DMS153 (cell line): Measurements from ENCODE around the gene REPIN1.
A peak's percentile ranks its signal among the peaks of the same experiment; 100 is the strongest.

Experiments used
- DNase-seq: peaks from one replicate; lab custom pipeline; 2025; lab: John Stamatoyannopoulos, UW

The REPIN1 gene

DNA sequence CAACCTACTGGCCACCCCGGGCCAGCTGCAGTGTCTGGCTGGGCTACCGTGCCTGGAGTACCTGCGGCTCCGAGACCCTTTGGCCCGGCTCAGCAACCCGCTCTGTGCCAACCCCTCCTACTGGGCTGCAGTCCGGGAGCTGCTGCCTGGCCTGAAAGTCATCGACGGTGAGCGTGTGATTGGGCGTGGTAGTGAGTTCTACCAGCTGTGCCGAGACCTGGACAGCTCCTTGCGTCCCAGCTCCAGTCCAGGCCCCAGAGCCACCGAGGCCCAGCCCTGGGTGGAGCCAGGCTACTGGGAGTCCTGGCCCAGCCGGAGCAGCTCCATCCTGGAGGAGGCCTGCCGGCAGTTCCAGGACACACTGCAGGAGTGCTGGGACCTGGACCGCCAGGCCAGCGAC, 31.4 kb upstream of the REPIN1 start:
- DNase-seq = no peak

DNA sequence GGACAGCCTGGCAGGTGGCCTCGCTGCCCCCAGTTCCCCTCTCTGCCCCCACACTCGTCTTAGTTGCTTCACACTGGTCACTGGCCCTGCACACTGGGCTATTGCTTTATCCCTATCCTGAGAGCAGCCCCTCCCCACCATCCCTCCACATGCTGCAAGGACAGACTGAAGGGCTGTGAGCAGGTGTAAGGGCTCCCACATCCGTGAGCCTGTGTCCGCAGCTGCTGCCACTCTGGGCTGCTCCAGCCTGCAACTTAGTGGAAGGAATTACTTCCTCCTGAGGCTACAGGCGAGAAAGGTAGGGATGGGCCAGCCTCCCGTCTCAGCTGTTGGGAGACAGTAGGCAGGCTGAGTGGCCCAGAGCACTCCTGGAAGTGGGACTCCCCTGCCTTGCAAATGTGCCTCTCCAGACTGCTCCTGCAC, 31.0 kb upstream of the REPIN1 start:
- DNase-seq = no peak

DNA sequence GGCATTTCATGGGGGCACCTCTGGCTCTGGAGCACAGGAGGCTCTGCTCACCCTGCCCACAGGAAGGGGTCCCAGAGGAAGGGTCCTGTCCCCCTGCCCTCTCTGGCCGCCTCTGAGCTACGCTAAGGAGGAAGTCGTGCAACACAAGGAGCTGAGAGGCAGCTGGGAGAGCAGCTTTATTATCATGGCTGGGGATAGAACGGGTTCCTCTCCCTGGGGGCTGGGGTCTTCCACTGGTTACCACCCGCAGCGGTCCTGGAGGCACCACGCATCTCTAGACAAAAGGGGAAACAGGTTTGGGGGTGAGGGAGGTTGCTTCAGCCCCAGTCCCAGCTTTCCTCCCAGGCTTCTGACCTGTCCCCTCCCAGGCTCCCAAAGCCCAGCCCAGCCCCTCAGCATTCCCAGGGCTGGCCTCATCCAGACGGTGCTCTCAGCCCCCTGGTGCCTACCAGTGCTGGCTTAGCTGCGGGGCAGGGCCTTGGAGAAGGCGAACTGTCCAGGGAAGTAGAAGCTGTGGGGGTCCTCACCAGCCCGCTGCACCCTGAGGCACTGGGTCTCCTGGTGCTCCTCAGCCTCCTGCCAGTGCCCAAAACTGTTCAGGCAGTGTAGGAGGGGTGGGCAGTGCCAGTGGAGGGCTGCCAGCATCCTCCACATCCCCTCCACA, 30.3 kb upstream of the REPIN1 start:
- no peak for DNase-seq

DNA sequence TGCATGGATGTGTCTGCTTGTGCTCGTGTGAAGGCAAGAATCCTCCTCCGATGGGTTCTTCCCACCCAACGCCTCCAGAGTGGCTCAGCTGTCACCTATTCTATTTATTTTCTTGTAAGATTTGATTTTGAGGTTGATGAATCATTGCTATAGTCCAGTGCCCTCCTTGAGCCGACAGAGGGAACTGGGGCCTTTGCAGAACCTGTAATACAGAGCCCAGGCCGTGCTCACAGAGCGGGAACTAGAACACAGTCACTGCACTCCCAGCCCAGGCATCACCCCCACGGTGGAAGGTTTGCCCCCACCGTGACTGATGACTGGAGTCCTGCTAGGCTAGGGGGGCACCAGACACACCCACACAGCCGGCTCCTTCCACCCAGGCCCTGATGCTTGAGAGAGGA, 29.2 kb upstream of the REPIN1 start:
- no peak for DNase-seq

DNA sequence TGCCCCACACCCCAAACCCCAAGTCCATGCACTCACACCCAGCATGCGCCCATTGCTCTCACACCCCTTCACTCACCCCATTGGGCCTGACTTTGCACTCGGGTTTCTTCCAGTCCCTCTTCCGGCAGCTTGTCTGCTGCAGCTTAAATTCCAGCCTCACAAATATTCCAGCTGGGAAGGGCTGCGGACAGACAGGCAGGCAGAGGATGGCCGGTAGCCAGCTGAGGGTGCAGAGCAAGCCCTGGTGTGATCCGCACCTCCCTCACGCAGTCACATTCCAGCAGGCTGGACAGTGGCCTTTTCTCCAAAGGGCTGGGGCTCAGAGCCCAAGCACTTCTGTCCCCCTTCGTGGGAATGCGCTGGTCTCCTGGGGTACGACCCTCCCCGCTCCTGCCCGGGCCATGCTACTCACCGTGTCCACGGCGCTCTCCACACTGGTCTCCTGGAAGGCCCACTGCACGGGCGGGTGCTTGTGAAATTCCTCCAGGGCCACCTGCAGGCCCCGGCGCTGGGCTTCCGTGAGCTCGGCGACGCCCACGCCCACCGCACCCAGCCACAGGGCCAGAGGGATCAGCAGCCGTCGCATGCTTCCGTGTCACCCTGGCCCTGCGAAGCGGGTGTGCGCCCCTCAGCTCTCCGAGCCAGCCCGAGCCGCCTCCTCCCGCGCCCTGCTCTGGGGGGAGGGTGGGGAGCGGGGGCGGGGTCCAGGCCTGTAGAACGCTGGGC, 28.4 kb upstream of the REPIN1 start:
- no peak for DNase-seq

DNA sequence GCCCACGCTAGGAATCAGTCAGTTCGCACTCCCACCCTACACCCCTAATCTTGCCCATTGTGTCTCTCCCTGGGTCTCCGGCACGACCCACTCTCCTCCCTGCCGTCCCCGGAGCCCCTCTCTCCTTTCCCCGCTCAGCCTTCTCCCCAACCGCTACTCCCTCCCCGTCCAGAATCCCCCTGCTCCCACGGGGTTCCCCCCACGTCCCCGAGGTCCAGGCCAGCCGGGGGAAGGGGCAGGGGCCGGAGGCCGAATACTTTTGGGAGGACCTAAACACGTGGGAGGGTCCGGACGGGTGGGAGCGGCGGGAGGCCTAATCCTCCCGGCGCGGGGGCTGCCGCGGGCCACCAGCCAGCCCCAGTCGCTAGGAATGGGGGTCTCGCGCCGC, 27.8 kb upstream of the REPIN1 start:
- DNase-seq = no peak

DNA sequence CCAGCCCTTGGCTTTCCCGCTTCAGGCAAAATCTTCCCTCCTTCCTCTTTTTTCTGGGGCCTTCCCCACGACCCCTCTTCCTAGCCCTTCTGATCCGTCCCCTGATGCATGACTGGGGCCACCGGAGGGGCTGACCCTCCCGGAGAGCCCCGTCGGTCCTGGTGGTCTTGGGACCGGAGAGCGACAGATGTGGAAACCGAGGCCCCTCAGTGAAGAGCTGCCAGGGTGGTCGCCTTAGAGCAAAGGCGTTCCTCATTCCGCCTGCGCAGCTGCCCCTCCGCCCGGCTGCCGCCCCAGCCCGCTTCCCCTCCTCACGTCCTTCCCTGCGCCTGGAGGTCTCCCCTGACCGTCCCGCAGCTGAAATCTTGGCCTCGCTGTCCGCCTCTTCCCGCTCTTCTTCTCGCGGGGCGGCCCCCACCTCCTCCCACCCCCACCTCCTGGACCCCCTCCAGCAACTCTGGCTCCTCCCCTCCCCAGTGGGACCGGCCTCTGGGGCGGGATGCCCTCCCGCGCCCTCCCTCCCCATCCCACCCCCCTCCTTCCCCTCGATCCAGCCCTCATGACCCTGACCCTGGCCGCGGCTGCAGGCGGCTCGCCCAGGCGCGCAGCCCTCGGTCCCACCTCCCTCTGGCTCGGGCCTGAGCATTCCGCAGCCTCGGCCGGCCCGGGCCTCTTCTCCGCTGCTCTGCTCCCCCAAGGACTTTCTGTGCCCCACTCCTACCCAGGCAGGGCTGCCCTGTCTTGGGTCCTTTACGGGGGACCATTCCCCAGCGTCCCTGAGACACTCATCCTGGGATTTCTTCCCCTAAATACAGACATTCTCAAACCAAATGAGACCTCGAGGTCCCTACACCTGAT, 27.1 kb upstream of the REPIN1 start, which contains the start of gene RARRES2:
Gene RARRES2, minus strand, starts transcription at position 367 of the 858 bp plus-strand sequence. CDS start 1,020 bp downstream, outside the sequence.
- no peak for DNase-seq

DNA sequence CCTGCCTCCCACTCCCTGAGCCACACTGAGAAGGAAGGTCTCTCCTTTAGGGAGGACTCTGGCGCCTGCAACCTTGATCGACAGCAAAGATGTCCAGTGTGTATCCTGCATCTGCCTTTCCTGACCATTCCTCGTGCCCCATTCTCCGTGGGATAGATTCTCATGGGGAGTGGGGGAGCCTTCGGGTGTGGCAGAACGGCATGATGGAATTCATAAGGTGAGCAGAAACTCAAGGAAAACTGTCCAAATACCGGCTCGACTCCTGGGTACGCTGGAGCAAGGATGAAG, 26.6 kb upstream of the REPIN1 start:
- DNase-seq = no peak

DNA sequence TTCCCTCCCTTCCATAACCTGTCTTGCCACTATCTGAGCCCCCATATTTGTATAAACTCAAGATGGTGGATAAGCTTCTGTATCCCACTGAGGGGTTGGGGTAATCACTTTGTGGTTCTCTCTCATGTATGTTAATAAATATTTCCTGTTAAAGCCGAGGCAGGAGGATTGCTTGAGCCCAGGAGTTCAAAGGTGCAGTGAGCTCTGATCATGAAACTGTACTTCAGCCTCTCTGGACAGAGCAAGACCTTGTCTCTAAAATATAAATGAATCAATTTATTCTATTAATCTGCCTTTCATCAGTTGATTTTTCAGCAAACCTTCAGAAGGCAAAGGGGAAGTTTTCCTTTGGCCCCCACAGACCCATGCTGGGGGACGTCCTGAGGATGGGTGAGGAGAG, 25.4 kb upstream of the REPIN1 start:
- no peak for DNase-seq

DNA sequence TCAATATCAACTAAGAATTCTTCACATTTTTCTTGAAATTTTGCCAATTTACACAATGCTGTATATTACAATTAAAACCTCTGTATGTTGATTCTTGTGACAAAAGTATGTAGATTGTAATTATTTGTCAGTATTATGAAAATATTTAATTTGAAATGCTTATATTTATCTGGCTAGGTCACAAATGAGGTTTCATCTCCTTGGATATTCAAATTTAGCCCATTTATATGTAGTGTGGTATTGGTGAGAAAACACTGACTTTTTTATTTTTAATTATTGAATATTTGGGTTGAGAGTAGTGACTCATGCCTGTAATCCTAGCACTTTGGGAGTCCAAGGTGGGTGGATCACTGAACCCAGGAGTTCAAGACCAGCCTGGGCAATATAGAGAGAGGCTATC, 24.3 kb upstream of the REPIN1 start:
- DNase-seq = no peak

DNA sequence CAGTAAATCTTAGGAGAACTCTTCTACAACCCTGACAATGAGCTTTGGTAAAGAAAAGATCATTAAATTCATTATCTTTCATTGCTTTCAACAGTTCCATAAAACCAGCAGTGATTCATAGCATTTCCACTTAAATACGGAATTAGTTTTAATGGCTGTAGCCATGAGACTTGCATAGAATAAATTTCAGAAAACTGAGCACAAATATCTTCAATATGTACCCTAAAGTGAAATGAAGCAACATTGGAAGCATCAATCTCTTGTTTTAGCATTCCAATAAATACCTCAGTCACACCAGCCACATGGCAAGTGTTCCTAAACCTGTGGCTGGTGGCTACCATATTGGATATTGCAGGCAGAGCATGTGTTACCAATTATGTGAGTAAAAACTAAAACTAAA, 23.6 kb upstream of the REPIN1 start:
- DNase-seq = no peak

DNA sequence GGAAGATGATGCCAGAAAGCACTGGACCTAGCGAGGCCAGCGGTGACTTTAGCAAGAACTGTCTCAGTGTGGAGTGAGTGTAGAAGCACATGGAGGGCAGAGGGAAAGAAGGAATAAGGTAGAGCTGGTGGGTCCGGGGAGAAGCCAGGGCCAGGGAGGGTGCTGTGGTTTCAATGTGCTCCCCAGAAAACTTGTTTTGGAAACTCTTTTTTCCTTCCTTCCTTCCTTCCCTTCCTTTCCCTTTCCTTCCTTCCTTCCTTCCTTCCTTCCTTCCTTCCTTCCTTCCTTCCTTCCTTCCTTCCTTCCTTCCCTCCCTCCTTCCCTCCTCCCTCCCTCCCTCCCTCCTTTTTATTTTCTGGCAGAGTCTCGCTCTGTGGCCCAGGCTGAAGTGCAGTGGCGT, 21.7 kb upstream of the REPIN1 start:
- no peak for DNase-seq

DNA sequence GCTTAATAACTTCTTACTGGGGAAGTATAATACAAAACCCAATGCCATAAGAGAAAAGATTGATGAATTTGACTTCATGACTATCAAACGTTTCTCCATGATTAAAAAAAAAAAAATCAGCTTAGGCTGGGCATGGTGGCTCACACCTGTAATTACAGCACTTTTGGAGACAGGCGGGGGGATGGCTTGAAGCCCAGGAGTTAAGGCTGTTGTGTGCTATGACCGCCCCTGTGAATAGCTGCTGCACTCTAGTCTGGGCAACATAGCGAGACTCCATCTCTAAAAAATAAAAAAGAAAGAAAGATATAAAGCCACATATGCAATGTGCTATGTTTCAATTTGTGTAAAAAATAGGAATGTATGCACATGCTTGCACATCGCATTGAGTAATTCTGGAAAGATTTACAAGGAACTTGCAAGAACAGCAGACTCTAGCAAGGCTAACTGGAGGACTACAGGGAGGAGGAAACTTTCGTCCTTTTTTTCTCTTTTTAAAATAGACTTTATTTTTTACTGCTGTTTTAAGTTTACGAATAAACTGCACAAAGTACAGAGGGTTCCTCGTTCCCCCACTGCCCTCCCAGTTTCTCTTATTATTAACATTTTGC, 16.9 kb upstream of the REPIN1 start:
- no peak for DNase-seq

DNA sequence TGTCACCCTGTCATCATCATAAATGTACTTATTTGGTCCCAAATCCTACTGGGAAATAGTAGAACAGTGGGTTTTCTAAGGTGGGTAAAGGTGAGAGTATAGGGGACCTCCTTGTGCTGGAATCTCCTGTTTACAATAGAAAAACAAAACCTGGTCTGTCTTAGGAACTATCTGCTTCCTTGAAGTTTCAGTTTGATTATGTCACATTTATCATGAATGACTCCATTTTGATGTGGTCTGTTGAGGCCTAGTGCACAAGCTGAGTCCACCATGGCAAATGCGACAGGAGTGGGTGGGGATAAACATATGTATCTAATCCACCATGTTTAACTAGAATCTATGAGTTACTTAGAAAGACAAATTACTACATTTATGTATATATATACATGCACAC, 13.0 kb upstream of the REPIN1 start:
- DNase-seq = no peak

DNA sequence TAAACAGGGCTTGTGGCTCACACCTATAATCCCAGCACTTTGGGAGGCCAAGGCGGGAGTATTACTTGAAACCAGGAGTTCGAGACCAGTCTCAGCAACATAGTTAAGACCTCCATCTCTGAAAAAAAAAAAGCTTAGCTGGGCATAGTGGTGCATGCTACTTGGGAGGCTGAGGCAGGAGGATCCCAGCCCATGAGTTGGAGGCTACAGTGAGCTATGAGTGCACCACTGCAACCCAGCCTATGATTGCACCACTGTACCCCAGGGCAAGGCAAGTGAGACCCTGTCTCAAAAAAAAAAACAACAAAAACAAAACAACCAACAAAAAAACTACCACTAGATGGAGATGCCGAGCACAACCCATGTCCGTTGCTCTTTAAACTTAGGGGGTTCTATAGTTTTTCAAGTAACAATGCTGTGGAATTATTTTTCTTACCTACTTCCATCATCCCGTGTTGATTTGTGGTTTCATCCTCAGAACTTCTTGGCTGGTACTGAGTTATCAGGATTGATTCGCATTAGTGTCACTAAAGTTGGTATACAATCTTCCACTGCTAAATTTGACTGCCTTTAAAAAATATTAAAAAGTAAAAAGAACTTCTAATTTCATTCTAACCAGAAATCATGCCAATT, 12.2 kb upstream of the REPIN1 start:
- no peak for DNase-seq

DNA sequence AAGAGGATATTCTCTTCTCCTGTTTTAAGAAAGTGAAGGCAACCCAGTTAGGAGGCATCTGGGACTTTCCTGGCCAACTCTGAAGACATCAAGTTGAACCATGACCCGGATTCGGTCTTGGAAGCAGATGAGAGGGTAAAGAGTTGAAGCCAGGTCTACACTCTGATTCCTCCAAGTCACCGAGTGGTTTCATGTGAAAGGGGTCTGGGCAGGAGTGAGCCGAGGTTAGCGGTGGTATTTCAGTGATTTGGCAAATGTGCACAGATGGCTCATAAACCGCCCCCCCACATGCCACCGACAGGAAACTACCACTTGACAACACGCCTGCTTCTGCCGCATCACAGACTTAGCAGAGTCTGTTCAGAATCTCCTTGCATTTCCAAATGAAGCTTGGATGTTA, 11.4 kb upstream of the REPIN1 start:
- peak; percentile 43 for DNase-seq

DNA sequence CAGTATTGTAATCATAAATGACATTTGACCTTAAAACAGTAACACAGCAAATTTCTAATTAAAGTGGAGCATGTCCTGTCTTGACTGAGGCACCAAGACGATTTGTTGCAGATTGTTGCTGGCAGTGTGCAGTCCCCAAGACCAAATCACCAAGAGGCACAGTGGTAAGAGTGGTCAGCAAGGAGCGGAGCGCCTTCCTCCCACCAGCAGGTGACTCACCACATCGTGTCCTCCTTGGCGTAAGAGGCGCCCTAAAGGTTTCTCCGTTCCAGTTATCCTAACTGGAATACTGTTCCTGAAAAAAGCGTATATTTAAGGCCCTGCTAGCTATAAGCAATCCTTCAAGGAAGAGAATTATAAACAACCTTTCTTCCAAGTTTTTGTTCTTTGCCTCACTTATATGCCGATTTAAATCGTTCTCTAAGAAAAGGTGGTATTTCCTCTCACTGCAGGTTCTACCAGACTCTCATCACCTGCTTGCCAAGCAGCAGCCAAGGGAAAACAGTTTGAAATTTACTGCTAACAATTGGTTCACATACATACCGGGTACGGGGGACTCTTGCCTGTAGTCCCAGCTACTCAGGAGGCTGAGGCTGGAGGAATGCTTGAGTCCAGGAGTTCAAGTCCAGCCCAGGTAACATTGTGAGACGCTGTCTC, 10.7 kb upstream of the REPIN1 start:
- no peak for DNase-seq

DNA sequence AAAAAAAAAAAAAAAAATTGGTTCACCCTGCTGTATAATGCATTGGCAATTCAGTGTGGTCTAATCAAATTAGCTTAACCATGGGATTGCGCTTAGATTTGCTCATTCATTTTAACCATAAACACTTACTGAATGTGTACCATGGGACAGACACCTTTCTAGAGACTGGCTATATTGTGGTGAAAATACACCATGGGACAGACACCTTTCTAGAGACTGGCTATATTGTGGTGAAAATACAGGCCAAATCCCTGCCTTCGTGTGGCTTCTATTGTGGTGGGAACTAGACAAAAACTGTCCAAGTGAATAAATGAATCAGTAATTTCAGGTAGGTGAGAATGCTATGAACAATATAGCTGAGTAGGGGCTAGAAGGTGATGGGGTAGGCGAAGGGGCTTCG, 10.2 kb upstream of the REPIN1 start:
- DNase-seq = no peak

DNA sequence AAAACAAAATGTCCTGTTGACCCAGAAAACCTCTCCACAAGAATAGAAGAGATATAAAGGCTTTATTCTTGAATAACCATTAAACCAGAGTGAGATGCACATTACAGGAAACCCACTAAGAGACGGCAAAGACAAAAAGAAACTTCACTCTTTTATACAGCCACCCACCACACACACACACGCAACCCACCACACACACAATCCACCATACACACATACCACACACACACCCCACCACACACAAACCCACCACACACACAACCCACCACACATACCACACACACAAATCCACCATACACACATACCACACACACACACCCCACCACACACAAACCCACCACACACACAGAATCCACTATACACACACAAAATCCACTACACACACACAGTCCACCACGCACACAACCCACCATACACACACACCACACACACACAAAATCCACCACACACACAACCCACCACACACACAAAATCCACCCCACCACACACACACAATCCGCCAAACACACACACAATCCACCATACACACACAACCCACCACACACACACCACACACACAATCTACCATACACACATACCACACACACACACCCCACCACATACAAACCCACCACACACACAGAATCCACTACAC, 9.5 kb upstream of the REPIN1 start:
- DNase-seq = no peak

DNA sequence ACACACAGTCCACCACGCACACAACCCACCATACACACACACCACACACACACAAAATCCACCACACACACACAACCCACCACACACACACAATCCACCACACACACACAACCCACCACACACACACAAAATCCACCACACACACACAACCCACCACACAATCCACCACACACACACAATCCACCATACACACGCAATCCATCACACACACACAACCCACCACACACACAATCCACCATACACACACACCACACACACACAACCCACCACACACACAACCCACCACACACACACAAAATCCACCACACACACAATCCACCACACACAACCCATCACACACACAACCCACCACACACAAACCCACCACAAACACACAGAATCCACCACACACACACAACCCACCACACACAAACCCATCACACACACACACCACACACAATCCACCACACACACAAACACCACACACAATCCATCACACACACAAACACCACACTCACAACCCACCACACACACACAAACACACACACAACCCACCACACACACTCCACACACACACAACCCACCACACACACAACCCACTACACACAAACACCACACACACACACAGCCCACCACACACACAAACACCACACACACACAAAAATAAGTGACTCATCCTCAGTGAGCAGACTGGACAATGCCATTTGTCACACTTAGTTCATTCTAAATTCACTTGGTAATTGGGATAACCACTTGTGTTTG, 8.8 kb upstream of the REPIN1 start:
- DNase-seq = no peak
